GM12878 (cell line): Measurements from ENCODE around the gene ACSF3. TPM values are rescaled to one million over a fixed set of nuclear protein-coding genes. Genes with fewer than 3 reads are reported as not detected.

Experiments
- ATAC-seq: fragments of 200-7000 bp; cut with Tn5 transposase; 3 replicates; pipeline ENCODE4 v1.9.1; 2020; ENCODE audit warnings: mild to moderate bottlenecking, moderate library complexity
- BruUV-seq: library from RNA; stranded (reverse); fragments of 400-500 nt; replicated peaks from 2 replicates; lab custom pipeline; 2021; lab: Mats Ljungman, UMichigan
- CTCF ChIA-PET: fragments of 300-600 bp; sonication (Branson Sonifier 250); formaldehyde crosslinking; extraction: SDS; loops from one replicate; lab custom pipeline; 2021; ENCODE audit warnings: inconsistent platforms; lab: Yijun Ruan, JAX
- POLR2A ChIA-PET: fragments of 350-600 bp; formaldehyde crosslinking; extraction: SDS; loops from one replicate; lab custom pipeline; 2021; ENCODE audit warnings: inconsistent platforms; lab: Charles Lee
- RAD21 ChIA-PET: fragments of 300-600 bp; sonication (Branson Sonifier 250); formaldehyde crosslinking; loops from one replicate; lab custom pipeline; 2023; ENCODE audit warnings: antibody characterized with exemption; ENCODE audit not compliant: unreplicated experiment; lab: Charles Lee
- SMC1A ChIA-PET: fragments of 300-600 bp; sonication (Branson Sonifier 250); formaldehyde crosslinking; loops from one replicate; lab custom pipeline; 2023; ENCODE audit not compliant: unreplicated experiment, uncharacterized antibody; lab: Charles Lee
- DNase-seq: peaks from one replicate; pipeline ENCODE4 v3.0.0-alpha.2; 2011; ENCODE audit warnings: low read depth, low spot score
- FAIRE-seq: peaks from 3 replicates; lab custom pipeline; 2011; peaks lifted over from hg19 to GRCh38; lab: Jason Lieb, UNC
- H2AFZ ChIP-seq: 2 replicates; pipeline ENCODE4 v1.6.0; 2011; ENCODE audit warnings: low read depth, low read length, control low read depth; ENCODE audit not compliant: control insufficient read depth
- H3K27ac ChIP-seq: 2 replicates; pipeline ENCODE4 v1.5.1; 2011; ENCODE audit warnings: control low read depth; ENCODE audit not compliant: control insufficient read depth, insufficient read depth
- H3K27me3 ChIP-seq, 2 experiments: replicated peaks in 1 of 2; 2 replicates each; pipeline versions ENCODE4 v1.6.0 to v1.6.1; 2011; ENCODE audit warnings: low read length in 1 of 2; ENCODE audit not compliant: control insufficient read depth in 2 of 2, insufficient read depth in 2 of 2
- H3K36me3 ChIP-seq, 2 experiments: 2 replicates each; pipeline ENCODE4 v1.5.1; 2011; ENCODE audit warnings: low read length in 1 of 2; ENCODE audit not compliant: control insufficient read depth in 2 of 2, insufficient read depth in 2 of 2
- H3K4me1 ChIP-seq: 2 replicates; pipeline ENCODE4 v1.6.1; 2011; ENCODE audit warnings: mild to moderate bottlenecking, low read length, moderate library complexity, mixed read lengths; ENCODE audit not compliant: control insufficient read depth, insufficient read depth
- H3K4me2 ChIP-seq: 2 replicates; pipeline ENCODE4 v1.6.0; 2011; ENCODE audit warnings: control low read depth; ENCODE audit not compliant: control insufficient read depth, insufficient read depth
- H3K4me3 ChIP-seq: fragments of 200-600 bp; sonication (generic); 2 replicates; pipeline ENCODE4 v1.5.1; 2016
- H3K79me2 ChIP-seq: 2 replicates; pipeline ENCODE4 v1.6.0; 2011; ENCODE audit warnings: low read length; ENCODE audit not compliant: control insufficient read depth, insufficient read depth
- H3K9ac ChIP-seq: 2 replicates; pipeline ENCODE4 v1.8.0; 2011; ENCODE audit warnings: low read length, control low read depth, mixed read lengths; ENCODE audit not compliant: control insufficient read depth, insufficient read depth
- H3K9me3 ChIP-seq: replicated peaks from 3 replicates; pipeline ENCODE4 v1.5.1; 2011; ENCODE audit warnings: mild to moderate bottlenecking, low read length; ENCODE audit not compliant: control insufficient read depth, insufficient read depth
- H4K20me1 ChIP-seq: 2 replicates; pipeline ENCODE4 v1.6.0; 2011; ENCODE audit not compliant: control insufficient read depth, insufficient read depth
- CBX3 ChIP-seq: fragments of 200-600 bp; sonication (generic); IDR thresholded peaks from 2 replicates; pipeline ENCODE4 v1.6.1; 2016; ENCODE audit warnings: low read depth, borderline replicate concordance
- CHD2 ChIP-seq: IDR thresholded peaks from 2 replicates; pipeline ENCODE4 v1.6.1; 2011; ENCODE audit warnings: low read depth, low read length, improper control_type of control experiment, borderline replicate concordance
- EED ChIP-seq: sonication (generic); IDR thresholded peaks from 2 replicates; pipeline ENCODE4 v1.6.1; 2016; ENCODE audit warnings: antibody characterized with exemption, low read depth
- ETV6 ChIP-seq, 2 experiments: fragments of 450-650 bp in 1 of 2; IDR thresholded peaks in 1 of 2; conservative IDR thresholded peaks in 1 of 2; 2 replicates each; pipeline ENCODE4 v1.6.1; 2014; ENCODE audit warnings: antibody characterized with exemption in 1 of 2, borderline replicate concordance in 1 of 2, low read depth in 1 of 2, mild to moderate bottlenecking in 1 of 2, moderate library complexity in 1 of 2
- JUNB ChIP-seq: IDR thresholded peaks from 2 replicates; pipeline ENCODE4 v1.6.1; 2016; ENCODE audit warnings: antibody characterized with exemption, mild to moderate bottlenecking
- KAT2A ChIP-seq: conservative IDR thresholded peaks from 2 replicates; pipeline ENCODE4 v1.6.1; 2011; ENCODE audit warnings: low read depth, low read length; ENCODE audit not compliant: control insufficient read depth
- MXI1 ChIP-seq: fragments of 150-350 bp; IDR thresholded peaks from 2 replicates; pipeline ENCODE4 v1.6.1; 2011; ENCODE audit warnings: low read depth, mild to moderate bottlenecking, inconsistent platforms, low read length, improper control_type of control experiment
- PML ChIP-seq: IDR thresholded peaks from 2 replicates; pipeline ENCODE4 v1.6.1; 2012; ENCODE audit warnings: low read length, inconsistent platforms
- SPI1 ChIP-seq: IDR thresholded peaks from 2 replicates; pipeline ENCODE4 v1.6.1; 2011; ENCODE audit warnings: low read depth, mild to moderate bottlenecking, low read length, moderate library complexity, borderline replicate concordance; ENCODE audit not compliant: insufficient read depth
- SREBF1 ChIP-seq: IDR thresholded peaks from 2 replicates; pipeline ENCODE4 v1.6.1; 2012; ENCODE audit warnings: mild to moderate bottlenecking, low read length
- TCF7 ChIP-seq: IDR thresholded peaks from 2 replicates; pipeline ENCODE4 v1.6.1; 2014; ENCODE audit warnings: antibody characterized with exemption, borderline replicate concordance
- WGBS: methylation state at CpG from one replicate; pipeline ENCODE4 v1.1.6; 2016; ENCODE audit warnings: low lambda C conversion rate; ENCODE audit not compliant: insufficient replicate concordance, insufficient coverage; ENCODE audit errors: missing lambda C conversion rate; 5-methylcytosine and 5-hydroxymethylcytosine counted together
- in situ Hi-C: fragments of 300-500 bp; cut with MboI; formaldehyde crosslinking; loops from 9 replicates; pipeline ENCODE4 v1.14.3; 2018; ENCODE audit warnings: mixed read lengths
- intact Hi-C: fragments of 100-400 bp; cut with micrococcal nuclease; formaldehyde crosslinking; loops from one replicate; pipeline ENCODE4 v1.14.2; 2022; ENCODE audit not compliant: unreplicated experiment
- polyA plus RNA-seq, 11 experiments: library from polyadenylated mRNA; depleted of rRNA in 4 of 11; unstranded in 6 of 11; stranded (reverse) in 5 of 11; fragments of >200 nt; fragmentation: Nextera tagmentation in 4 of 11; fragmentation: Illumina TruSeq in 1 of 11; extraction: Ambion mirVana in 4 of 11; extraction: Trizol in 1 of 11; gene quantifications; 1 replicate in 1 of 11; 2 replicates in 10 of 11; pipeline versions ENCODE4 v1.2.1 to v1.2.3, GENCODE V29; 2011 to 2016; ENCODE audit warnings: inconsistent platforms in 2 of 11, missing spikeins in 2 of 11, low read depth in 1 of 11
- total RNA-seq, 4 experiments: library from RNA; depleted of rRNA in 3 of 4; stranded (reverse); fragments of >200 nt in 3 of 4; fragmentation: Illumina TruSeq in 1 of 4; extraction: Trizol in 1 of 4; gene quantifications; 2 replicates each; pipeline versions ENCODE4 v1.2.1 to v1.2.3, GENCODE V29; 2013 to 2021
- TF ChIP-seq, protein P1 (sequence below): fragments of 450-650 bp; IDR thresholded peaks from 2 replicates; pipeline ENCODE4 v1.6.1; 2016; ENCODE audit warnings: mild to moderate bottlenecking
- TF ChIP-seq, protein P2 (sequence below): fragments of 450-650 bp; IDR thresholded peaks from 2 replicates; pipeline ENCODE4 v1.6.1; 2014; ENCODE audit warnings: mild to moderate bottlenecking
- TF ChIP-seq, protein P3 (sequence below): fragments of 450-650 bp; formaldehyde crosslinking; IDR thresholded peaks from 2 replicates; pipeline ENCODE4 v1.4.0; 2020; ENCODE audit warnings: mild to moderate bottlenecking, moderate library complexity

ACSF3 gene
- total and polyA plus RNA-seq, 10 of the 15 experiments (the other 5 are each of a cell fraction or from before 2014, with no cell fraction given), result 1.0 to 44.4 (median 25.8) TPM

DNA sequence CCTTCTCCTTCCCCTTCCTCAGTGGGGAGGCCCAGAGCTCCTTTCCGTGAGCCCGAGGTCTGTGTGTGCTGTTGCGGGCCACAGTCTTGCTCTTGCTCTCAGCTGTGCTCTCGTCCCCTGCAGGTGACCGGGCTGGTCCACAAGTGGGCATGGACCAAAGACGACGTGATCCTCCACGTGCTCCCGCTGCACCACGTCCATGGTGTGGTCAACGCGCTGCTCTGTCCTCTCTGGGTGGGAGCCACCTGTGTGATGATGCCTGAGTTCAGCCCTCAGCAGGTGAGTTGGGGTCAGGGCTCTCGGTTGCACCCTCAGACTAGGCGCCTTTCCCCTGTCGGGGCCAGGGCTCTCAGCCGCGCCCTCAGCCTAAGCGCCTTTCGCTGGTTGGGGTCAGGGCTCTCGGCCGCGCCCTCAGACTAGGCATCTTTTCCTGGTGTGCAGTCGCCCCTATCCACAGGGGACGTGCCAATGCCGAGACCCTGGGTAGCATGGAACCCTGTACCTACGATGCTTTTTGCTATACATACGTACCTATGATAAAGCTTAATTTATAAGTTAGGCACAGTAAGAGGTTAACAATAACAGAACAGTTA lies 8.9 kb downstream of the ACSF3 start (continued):
- TF ChIP-seq SREBF1, result no peak
- TF ChIP-seq CHD2, result no peak
- TF ChIP-seq EED, result no peak
- no peak for TF ChIP-seq JUNB
- TF ChIP-seq CBX3, result no peak
- no peak for TF ChIP-seq ETV6 (conservative IDR thresholded peaks at IDR 0.05 in 1 of 2, IDR thresholded peaks at IDR 0.05 in 1 of 2; ENCODE audit: borderline replicate concordance in 1 of 2, low read depth in 1 of 2)
- TF ChIP-seq MXI1, result no peak

DNA sequence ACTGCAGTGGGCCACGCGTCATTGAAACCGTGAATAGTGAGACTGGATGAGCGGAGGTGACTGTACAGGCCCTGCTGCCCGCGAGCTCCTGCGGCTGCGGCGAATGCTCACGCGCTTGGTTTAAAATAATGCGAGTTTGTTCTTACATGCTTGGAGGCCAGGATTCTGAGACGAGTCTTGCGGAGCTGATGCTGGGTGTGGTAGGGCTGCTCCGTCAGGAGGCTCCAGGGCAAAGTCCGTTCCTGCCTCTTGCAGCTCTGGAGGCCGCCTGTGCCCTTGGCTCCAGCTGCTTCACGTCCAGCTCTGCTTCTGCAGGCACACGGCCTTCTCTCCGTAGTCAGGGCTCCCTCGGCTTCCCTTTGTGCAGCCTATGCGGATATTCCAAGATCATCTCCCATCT lies 9.5 kb downstream of the ACSF3 start:
- Histone ChIP-seq H3K9me3 (no peaks in the 10 kb centered on the region), H3K36me3 (peaks cover 20 to 39% of the 10 kb centered on the region in 2 experiments; a peak in 3 of 4 replicates), H4K20me1 (no peaks in the 10 kb centered on the region), H3K27ac (no peak overlapping the region), H3K27me3 (no peaks in the 10 kb centered on the region), H3K9ac (no peak overlapping the region), H2AFZ (no peak overlapping the region), H3K4me3 (no peak overlapping the region), H3K79me2 (peaks cover 12% of the 10 kb centered on the region), H3K4me2 (no peak overlapping the region), H3K4me1 (peaks cover 16% of the 10 kb centered on the region)
- WGBS, result 98% methylated on average over 22 of the region's 22 CpGs
- no TSS peak for BruUV-seq
- no peak for DNase-seq
- ChIA-PET CTCF (no interaction called here), POLR2A (no interaction called here), RAD21 (no interaction called here), SMC1A (interaction anchor here (0.9 kb wide), 1 partner anchor 225 kb away, joined by 3 read pairs; no protein-coding TSS in a partner anchor)
- in situ Hi-C loops, result no loop called here
- no peak for ATAC-seq
- TF ChIP-seq, protein P1, sequence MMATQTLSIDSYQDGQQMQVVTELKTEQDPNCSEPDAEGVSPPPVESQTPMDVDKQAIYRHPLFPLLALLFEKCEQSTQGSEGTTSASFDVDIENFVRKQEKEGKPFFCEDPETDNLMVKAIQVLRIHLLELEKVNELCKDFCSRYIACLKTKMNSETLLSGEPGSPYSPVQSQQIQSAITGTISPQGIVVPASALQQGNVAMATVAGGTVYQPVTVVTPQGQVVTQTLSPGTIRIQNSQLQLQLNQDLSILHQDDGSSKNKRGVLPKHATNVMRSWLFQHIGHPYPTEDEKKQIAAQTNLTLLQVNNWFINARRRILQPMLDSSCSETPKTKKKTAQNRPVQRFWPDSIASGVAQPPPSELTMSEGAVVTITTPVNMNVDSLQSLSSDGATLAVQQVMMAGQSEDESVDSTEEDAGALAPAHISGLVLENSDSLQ, result no peak
- TF ChIP-seq, protein P2, sequence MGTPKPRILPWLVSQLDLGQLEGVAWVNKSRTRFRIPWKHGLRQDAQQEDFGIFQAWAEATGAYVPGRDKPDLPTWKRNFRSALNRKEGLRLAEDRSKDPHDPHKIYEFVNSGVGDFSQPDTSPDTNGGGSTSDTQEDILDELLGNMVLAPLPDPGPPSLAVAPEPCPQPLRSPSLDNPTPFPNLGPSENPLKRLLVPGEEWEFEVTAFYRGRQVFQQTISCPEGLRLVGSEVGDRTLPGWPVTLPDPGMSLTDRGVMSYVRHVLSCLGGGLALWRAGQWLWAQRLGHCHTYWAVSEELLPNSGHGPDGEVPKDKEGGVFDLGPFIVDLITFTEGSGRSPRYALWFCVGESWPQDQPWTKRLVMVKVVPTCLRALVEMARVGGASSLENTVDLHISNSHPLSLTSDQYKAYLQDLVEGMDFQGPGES, result no peak
- no peak for TF ChIP-seq SPI1
- TF ChIP-seq KAT2A, result no peak
- TF ChIP-seq, protein P3, sequence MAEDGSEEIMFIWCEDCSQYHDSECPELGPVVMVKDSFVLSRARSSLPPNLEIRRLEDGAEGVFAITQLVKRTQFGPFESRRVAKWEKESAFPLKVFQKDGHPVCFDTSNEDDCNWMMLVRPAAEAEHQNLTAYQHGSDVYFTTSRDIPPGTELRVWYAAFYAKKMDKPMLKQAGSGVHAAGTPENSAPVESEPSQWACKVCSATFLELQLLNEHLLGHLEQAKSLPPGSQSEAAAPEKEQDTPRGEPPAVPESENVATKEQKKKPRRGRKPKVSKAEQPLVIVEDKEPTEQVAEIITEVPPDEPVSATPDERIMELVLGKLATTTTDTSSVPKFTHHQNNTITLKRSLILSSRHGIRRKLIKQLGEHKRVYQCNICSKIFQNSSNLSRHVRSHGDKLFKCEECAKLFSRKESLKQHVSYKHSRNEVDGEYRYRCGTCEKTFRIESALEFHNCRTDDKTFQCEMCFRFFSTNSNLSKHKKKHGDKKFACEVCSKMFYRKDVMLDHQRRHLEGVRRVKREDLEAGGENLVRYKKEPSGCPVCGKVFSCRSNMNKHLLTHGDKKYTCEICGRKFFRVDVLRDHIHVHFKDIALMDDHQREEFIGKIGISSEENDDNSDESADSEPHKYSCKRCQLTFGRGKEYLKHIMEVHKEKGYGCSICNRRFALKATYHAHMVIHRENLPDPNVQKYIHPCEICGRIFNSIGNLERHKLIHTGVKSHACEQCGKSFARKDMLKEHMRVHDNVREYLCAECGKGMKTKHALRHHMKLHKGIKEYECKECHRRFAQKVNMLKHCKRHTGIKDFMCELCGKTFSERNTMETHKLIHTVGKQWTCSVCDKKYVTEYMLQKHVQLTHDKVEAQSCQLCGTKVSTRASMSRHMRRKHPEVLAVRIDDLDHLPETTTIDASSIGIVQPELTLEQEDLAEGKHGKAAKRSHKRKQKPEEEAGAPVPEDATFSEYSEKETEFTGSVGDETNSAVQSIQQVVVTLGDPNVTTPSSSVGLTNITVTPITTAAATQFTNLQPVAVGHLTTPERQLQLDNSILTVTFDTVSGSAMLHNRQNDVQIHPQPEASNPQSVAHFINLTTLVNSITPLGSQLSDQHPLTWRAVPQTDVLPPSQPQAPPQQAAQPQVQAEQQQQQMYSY (CRISPR knock-in tag), result no peak
- no peak for TF ChIP-seq PML
- no peak for TF ChIP-seq TCF7
- no peak for FAIRE-seq
- intact Hi-C loops, result no loop called here
